RPMI7951 (cell line): ENCODE results near the gene CEP162. TPM values are rescaled to one million over a fixed set of nuclear protein-coding genes. Genes with fewer than 3 reads are reported as not detected.
"Not testable (repeated sequence)": the region's sequence is repeated elsewhere in the genome, so short reads cannot be mapped to it uniquely, and the experiment has no call there.

Experiments
- DNase-seq: peaks from one replicate; pipeline ENCODE4 v3.0.0-alpha.2; 2012; ENCODE audit warnings: low read depth
- total RNA-seq: library from RNA; depleted of rRNA; stranded (reverse); fragments of >200 nt; shearing (Covaris generic); gene quantifications from 2 replicates; pipeline ENCODE4 v1.2.3, GENCODE V29; 2014

The CEP162 gene
- total RNA-seq, 1 experiment from 2014 or later, result 5.3 TPM

- no peak for DNase-seq
Measured at GRCh38 chr6:84224251-84224650, 3.2 kb downstream of the CEP162 start.

- not testable (repeated sequence) for DNase-seq
Measured at GRCh38 chr6:84223608-84224007, 3.8 kb downstream of the CEP162 start.

- no peak for DNase-seq
Measured at GRCh38 chr6:84222426-84222825, 5.0 kb downstream of the CEP162 start.

GRCh38 chr6:84220809-84221409 lies 6.5 kb downstream of the CEP162 start:
- peak; percentile 27 for DNase-seq

- no peak for DNase-seq
Measured at GRCh38 chr6:84218091-84218490, 9.4 kb downstream of the CEP162 start.

- DNase-seq, result no peak
Measured at GRCh38 chr6:84213217-84213616, 14.2 kb downstream of the CEP162 start.

GRCh38 chr6:84204011-84204410 lies 23.4 kb downstream of the CEP162 start:
- no peak for DNase-seq

GRCh38 chr6:84199987-84200386 lies 27.5 kb downstream of the CEP162 start:
- DNase-seq, result not testable (repeated sequence)

GRCh38 chr6:84197708-84198107 lies 29.7 kb downstream of the CEP162 start:
- peak; percentile 21 for DNase-seq

GRCh38 chr6:84193114-84193708 lies 34.2 kb downstream of the CEP162 start:
- DNase-seq, result peak; percentile 72

- DNase-seq, result no peak
Measured at GRCh38 chr6:84191802-84192201, 35.6 kb downstream of the CEP162 start.

GRCh38 chr6:84189356-84189755 lies 38.1 kb downstream of the CEP162 start:
- DNase-seq, result not testable (repeated sequence)

- no peak for DNase-seq
Measured at GRCh38 chr6:84183430-84183829, 44.0 kb downstream of the CEP162 start.

GRCh38 chr6:84182001-84182400 lies 45.4 kb downstream of the CEP162 start:
- DNase-seq, result no peak

- DNase-seq, result no peak
Measured at GRCh38 chr6:84177241-84177640, 50.2 kb downstream of the CEP162 start.

- DNase-seq, result no peak
Measured at GRCh38 chr6:84172574-84172973, 54.9 kb downstream of the CEP162 start.

GRCh38 chr6:84172080-84172479 lies 55.4 kb downstream of the CEP162 start:
- DNase-seq, result no peak

- no peak for DNase-seq
Measured at GRCh38 chr6:84167457-84167856, 60.0 kb downstream of the CEP162 start.

GRCh38 chr6:84166395-84166794 lies 61.0 kb downstream of the CEP162 start:
- no peak for DNase-seq

- not testable (repeated sequence) for DNase-seq
Measured at GRCh38 chr6:84164328-84164727, 63.1 kb downstream of the CEP162 start.

- DNase-seq, result no peak
Measured at GRCh38 chr6:84161190-84161589, 66.3 kb downstream of the CEP162 start.

GRCh38 chr6:84156306-84156705 lies 71.1 kb downstream of the CEP162 start:
- no peak for DNase-seq

- DNase-seq, result no peak
Measured at GRCh38 chr6:84151669-84152068, 75.8 kb downstream of the CEP162 start.

- DNase-seq, result peak; percentile 90
Measured at GRCh38 chr6:84150705-84151104, 76.7 kb downstream of the CEP162 start.
